ENCODE data around the gene TFB2M. TPM values are rescaled to one million over a fixed set of nuclear protein-coding genes. Genes with fewer than 3 reads are reported as not detected.

TFB2M gene
- total and polyA plus RNA-seq, 10 of the 15 experiments (the other 5 are each of a cell fraction or from before 2014, with no cell fraction given), result 25.2 to 66.0 (median 36.1) TPM

GRCh38 chr1:246591958-246592357, 25.9 kb upstream of the TFB2M start:
- WGBS (ENCODE audit: insufficient coverage, insufficient replicate concordance, low lambda C conversion rate, missing lambda C conversion rate), result 90% methylated on average over 13 of the region's 13 CpGs
- peaks cover 12% of the 10 kb centered on the region; the same call in 1 of the 2 replicates for H3K4me1 ChIP-seq (ENCODE audit: control insufficient read depth, insufficient read depth, low read length)
- peaks cover 4% of the 10 kb centered on the region; the same call in 2 of the 3 replicates for H3K9me3 ChIP-seq (replicated peaks; ENCODE audit: control insufficient read depth, insufficient read depth, low read length)
- BruUV-seq (replicated peaks), result no TSS peak
- no peak overlapping the region for H3K9ac ChIP-seq (ENCODE audit: control insufficient read depth, insufficient read depth, low read length)
- FAIRE-seq, result no peak
- H3K36me3 ChIP-seq (ENCODE audit: control insufficient read depth in 2 of 2, insufficient read depth in 2 of 2, low read length in 1 of 2), result peaks cover 0 to 6% of the 10 kb centered on the region in 2 experiments; a peak in 1 of 4 replicates
- H2AFZ ChIP-seq (ENCODE audit: control insufficient read depth, low read depth, low read length), result no peak overlapping the region
- in situ Hi-C loops (cut with MboI) (no loop called here), intact Hi-C loops (cut with micrococcal nuclease; ENCODE audit: unreplicated experiment) (loop anchor here (1.0 kb wide), 1 partner anchor 26 kb away; the partner anchor contains the start of genes CNST and TFB2M)
- H4K20me1 ChIP-seq (ENCODE audit: control insufficient read depth, insufficient read depth), result no peaks in the 10 kb centered on the region
- no peak overlapping the region for H3K4me2 ChIP-seq (ENCODE audit: control insufficient read depth, insufficient read depth)
- ChIA-PET CTCF (interaction anchor here (1.2 to 1.9 kb wide), 4 partner anchors 11 to 98 kb away, joined by 5 to 11 read pairs (median 5); no protein-coding TSS in a partner anchor), RAD21 (ENCODE audit: unreplicated experiment) (interaction anchor here (0.6 to 1.7 kb wide), 6 partner anchors 8 to 94 kb away, joined by 3 to 7 read pairs (median 5); partner anchors contain the start of genes CNST and TFB2M), SMC1A (ENCODE audit: uncharacterized antibody, unreplicated experiment) (interaction anchor here (0.7 to 2.7 kb wide), 6 partner anchors 13 to 115 kb away, joined by 3 to 14 read pairs (median 6); partner anchors contain the start of gene CNST), POLR2A (interaction anchor here (1.1 to 1.6 kb wide), 2 partner anchors 22 to 24 kb away, joined by 4 read pairs; no protein-coding TSS in a partner anchor)
- peaks cover 8% of the 10 kb centered on the region for H3K79me2 ChIP-seq (ENCODE audit: control insufficient read depth, insufficient read depth, low read length)
- H3K27me3 ChIP-seq (replicated peaks in 1 of 2; ENCODE audit: control insufficient read depth in 2 of 2, insufficient read depth in 2 of 2, low read length in 1 of 2), result no peaks in the 10 kb centered on the region
- peak; percentile 6; the same call in 1 of the 3 replicates for ATAC-seq
- TF ChIP-seq IRF3 (IDR thresholded peaks at IDR 0.05), result no peak
- TF ChIP-seq MAX (IDR thresholded peaks at IDR 0.05; ENCODE audit: low read depth, low read length), result no peak
- no peak for TF ChIP-seq E4F1 (IDR thresholded peaks at IDR 0.05; ENCODE audit: borderline replicate concordance, partially characterized antibody)
- TF ChIP-seq SP1 (IDR thresholded peaks at IDR 0.05; ENCODE audit: low read depth, low read length), result no peak
- no peak for TF ChIP-seq MTA3 (IDR thresholded peaks at IDR 0.05; ENCODE audit: borderline replicate concordance, low read length)
- no peak for TF ChIP-seq NBN (IDR thresholded peaks at IDR 0.05)
- TF ChIP-seq MYB (IDR thresholded peaks at IDR 0.05; ENCODE audit: borderline replicate concordance, low read depth, low read length), result no peak
- TF ChIP-seq ZBTB4 (CRISPR knock-in tag; IDR thresholded peaks at IDR 0.05), result no peak
- no peak for DNase-seq (ENCODE audit: low read depth, low spot score)
- H3K4me3 ChIP-seq, result no peak overlapping the region
- no peak overlapping the region for H3K27ac ChIP-seq (ENCODE audit: control insufficient read depth, insufficient read depth)
